Activated CD4-positive, alpha-beta T cell treated with anti-CD3 and anti-CD28 coated beads for 1 hour (primary cell): Measurements from ENCODE around the gene CDK11A.
A peak's percentile ranks its signal among the peaks of the same experiment; 100 is the strongest.
"Not testable (repeated sequence)": the region's sequence is repeated elsewhere in the genome, so short reads cannot be mapped to it uniquely, and the experiment has no call there.

Source experiments
- DNase-seq: peaks from one replicate; pipeline ENCODE4 v3.0.0-alpha.2; 2020

The CDK11A gene

GRCh38 chr1:1715109-1715883 lies 8.9 kb downstream of the CDK11A start:
- DNase-seq: not testable (repeated sequence)

DNA sequence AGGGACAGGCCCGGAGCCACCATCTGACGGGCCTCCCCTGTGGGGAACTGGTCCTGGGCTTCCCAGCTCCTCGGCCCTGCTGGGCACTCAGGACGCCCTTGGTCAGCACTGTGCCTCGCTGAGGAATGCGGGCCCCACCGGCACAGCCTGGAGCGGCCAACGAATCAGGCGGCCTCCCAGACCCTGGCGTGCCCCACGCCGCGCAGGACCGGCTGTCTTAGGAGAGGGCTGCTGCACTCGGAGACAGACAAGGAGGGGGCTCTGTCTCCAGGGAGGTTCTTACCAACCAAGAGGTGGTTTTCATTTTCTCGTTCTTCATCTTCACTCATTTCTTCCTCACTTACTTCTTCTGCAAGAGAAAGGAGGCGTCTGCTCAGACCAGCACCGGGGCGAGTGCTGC lies 16.3 kb downstream of the CDK11A start:
- DNase-seq: not testable (repeated sequence)

DNA sequence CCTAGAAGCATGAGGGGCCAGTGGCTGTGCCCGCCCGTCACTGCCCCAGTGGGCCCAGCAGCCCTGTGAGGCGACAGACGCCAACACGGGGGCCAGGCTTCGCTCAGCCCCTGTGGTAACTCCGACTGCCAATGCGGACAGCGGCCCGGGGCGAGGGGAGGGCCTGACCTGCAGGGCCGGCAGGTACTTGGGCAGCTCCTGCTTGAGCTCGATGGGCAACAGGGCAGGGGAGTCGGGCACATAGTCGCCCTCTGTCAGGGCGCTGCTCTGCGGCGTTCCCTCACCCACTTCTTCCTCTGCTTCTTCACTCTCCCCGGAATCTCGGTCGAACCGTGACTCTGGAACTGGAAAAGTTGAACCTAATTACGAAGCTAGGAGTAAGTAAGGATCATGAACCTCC lies 16.9 kb downstream of the CDK11A start:
- DNase-seq: not testable (repeated sequence)

DNA sequence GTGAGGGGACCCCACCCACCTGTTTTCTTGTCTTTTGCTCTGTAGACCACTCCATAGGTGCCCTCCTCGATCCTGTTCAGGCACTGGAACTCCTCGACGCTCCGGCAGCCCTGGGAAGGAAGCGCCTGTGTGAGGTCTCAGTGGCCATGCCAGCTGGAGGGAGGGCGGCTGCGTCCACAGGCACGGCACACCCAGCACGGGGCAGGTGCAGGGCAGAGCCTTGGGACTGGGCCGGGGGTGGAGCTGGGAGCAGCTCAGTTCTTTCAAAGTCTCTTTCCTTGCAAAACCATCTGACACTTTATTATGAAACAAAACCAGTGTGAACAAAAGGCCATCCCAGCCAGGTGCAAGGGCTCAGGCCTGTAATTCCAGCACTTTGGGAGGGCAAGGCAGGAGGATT lies 18.5 kb downstream of the CDK11A start:
- not testable (repeated sequence) for DNase-seq

DNA sequence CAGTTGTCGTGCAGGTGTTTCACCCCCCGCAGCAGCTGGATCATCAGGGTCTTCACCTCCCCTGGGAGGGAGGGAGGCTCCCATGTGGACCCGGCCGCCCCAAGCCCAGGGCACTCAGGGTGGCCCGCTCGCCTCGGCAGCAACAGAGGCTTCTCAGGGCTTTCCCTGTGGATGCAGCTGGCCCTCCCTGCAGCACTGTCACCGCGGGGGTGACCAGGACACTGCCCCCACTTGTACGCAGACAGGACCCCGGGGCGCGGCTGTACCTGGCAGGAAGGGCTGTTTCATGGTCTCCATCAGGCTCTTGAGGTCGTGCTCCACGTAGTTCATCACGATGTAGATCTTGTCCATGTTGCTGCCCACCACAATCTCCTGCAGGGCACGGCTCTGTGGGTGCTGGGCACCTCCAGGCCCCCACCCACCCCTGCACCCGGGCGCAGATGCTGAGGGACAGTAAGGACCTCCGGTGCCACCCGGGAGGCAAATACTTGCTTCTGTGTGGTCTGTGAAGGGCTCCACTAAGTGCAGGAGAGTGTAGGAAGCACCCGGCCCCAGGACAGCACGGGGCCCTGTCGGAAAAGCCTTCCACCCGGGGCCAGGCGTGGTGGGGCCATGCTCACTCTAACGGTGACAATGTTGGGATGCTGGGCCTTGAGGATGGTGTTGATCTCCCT lies 19.7 kb downstream of the CDK11A start:
- not testable (repeated sequence) for DNase-seq

DNA sequence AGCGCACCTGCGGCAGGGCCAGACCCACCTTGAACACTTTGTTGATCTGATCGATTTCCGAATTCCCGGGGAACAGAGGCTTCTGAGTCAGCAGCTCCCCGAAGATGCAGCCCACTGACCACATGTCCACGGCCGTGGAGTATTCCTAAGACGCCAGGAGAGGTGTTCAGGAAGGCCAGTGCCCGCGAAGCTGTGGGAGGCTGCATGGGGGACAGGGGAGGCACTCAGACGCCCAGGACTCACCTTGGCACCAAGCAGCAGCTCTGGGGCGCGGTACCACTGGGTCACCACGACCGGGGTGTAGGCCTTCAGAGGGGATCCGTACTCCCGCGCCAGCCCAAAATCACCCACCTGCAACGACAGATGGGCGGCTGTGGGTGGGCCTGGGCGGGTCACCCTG lies 20.4 kb downstream of the CDK11A start:
- no peak for DNase-seq

- DNase-seq: not testable (repeated sequence)
These were observed 21.7 kb downstream of the CDK11A start for GRCh38 chr1:1702506-1702905.

DNA sequence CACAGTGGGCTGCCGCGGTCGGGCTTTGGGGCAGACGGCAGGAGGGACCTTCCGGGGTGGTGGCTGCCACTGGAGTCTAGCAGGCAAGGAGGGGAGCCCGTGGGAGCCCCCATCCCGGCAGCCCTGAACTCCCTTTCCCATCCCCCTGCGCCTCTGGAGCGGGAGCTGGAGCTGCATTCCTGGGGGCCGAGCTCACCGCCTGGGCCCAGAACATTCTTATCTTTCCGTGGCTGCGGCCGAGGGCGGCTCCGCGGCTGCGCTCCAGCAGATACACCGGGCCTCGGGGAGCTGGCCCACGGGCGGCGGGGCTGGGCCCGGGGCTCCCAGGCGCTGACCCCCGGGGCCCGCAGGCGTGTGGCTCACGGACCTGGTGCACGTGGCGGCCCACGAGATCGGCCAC lies 23.6 kb downstream of the CDK11A start:
- DNase-seq: not testable (repeated sequence)

DNA sequence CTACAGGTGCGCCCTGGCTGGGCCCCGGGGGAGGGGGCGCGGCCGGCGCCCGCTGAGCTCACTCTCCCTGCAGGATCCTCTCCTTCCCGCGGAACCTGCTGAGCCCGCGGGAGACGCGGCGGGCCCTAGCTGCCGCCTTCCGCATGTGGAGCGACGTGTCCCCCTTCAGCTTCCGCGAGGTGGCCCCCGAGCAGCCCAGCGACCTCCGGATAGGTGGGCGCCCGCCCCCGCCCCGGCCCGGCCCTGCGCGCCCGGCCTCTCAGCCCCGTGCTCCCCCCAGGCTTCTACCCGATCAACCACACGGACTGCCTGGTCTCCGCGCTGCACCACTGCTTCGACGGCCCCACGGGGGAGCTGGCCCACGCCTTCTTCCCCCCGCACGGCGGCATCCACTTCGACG lies 24.1 kb downstream of the CDK11A start:
- not testable (repeated sequence) for DNase-seq

DNA sequence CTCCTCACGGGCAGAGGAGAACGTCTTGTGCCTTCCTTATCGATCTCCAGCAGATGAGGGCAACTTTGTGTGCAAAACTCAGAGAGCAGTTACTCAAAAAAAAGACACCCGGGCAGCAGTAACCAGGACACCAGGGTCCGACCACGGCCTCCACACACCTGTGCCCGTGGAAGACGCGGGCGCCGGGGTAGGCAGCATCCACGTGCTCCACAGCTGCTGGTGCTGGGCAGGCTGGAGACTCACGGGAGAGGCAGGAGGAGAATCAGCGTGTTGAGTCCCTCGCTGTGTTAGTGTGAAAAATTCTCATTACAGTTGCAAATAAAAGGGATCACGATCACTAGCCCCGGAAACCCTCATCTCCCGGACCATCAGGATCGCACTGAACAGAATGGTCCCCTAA lies 25.1 kb downstream of the CDK11A start:
- DNase-seq: not testable (repeated sequence)

- not testable (repeated sequence) for DNase-seq
These were observed 26.6 kb downstream of the CDK11A start for GRCh38 chr1:1697358-1698183.

DNA sequence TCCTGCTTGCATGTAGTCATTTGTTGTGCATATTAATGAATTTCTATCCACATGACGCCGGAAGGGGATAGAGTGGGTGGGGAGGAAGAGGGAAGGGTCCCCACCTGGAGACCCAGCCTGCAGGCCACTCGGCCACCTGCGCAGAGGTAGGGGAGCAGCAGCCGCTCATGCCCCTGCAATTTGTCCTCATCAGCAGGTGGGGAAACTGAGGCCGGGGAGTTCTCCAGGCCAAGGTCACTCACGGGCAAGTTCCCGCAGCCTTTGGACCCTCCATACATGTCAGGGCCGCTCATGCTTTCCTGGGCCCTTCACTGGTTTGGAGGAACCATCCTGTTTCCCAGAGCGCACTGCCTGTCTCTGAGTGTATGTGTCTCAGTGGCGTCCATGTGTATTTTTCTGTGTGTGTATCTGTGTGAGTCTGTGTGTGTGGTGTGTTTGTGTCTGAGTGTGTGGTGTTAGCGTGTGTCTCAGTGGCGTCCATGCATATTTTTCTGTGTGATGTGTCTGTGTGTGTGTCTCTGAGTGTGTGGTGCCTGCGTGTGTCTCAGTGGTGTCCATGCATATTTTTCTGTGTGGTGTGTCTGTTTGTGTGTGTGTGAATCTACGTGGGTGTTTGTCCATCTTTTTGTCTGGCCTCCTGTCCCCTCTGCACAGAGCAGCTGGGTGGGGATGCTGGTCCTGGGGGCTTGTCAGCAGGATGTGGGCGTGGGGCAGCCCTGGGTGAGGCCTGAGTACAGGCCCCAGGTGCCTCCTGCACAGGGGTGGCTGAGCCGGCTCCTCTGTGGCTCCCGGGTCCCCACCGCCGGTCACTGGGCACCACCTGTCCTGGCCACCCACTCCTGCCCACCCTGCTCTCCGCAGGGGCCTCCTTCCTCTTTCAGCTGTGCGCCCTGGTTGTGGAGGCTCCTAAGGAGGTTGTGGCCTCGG lies 27.5 kb downstream of the CDK11A start:
- not testable (repeated sequence) for DNase-seq

- DNase-seq: peak; percentile 92
These were observed 31.2 kb downstream of the CDK11A start, which contains the start of gene SLC35E2B for GRCh38 chr1:1692714-1693647. Gene SLC35E2B (minus strand): TSS chr1:1692795. CDS start chr1:1676699, 16,096 bp downstream.

- DNase-seq: peak; percentile 75
These were observed 31.8 kb downstream of the CDK11A start for GRCh38 chr1:1692324-1692713.

GRCh38 chr1:1691443-1691842 lies 32.7 kb downstream of the CDK11A start:
- DNase-seq: not testable (repeated sequence)

- not testable (repeated sequence) for DNase-seq
These were observed 34.6 kb downstream of the CDK11A start for GRCh38 chr1:1689526-1689925.

- DNase-seq: no peak
These were observed 36.3 kb downstream of the CDK11A start for GRCh38 chr1:1687846-1688245.

DNA sequence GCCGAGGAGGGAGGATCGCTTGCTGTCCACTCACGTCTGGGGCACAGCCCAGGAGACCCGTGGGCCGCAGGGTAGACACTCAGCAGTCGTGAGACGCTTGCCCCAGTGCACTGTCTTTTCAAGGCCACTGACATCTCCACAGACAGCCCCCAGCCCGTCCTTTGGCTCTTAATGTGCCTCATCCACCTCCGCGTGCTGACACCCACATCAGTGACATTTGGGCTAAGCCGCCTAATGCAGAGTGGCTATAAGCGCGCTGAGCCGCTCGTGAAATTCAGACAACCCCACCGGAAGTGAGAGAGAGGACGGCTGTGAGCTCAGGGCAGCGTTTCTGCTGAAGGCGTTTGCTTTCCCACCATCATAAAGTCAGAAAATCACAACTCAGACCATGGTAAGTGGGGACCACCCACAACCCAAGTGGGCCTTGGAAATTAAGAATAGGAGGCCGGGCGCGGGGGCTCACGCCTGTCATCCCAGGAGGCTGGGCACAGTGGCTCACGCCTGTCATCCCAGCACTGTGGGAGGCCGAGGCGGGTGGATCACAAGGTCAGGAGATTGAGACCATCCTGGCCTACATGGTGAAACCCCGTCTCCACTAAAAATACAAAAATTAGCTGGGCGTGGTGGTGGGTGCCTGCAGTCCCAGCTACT lies 40.0 kb downstream of the CDK11A start:
- no peak for DNase-seq

DNA sequence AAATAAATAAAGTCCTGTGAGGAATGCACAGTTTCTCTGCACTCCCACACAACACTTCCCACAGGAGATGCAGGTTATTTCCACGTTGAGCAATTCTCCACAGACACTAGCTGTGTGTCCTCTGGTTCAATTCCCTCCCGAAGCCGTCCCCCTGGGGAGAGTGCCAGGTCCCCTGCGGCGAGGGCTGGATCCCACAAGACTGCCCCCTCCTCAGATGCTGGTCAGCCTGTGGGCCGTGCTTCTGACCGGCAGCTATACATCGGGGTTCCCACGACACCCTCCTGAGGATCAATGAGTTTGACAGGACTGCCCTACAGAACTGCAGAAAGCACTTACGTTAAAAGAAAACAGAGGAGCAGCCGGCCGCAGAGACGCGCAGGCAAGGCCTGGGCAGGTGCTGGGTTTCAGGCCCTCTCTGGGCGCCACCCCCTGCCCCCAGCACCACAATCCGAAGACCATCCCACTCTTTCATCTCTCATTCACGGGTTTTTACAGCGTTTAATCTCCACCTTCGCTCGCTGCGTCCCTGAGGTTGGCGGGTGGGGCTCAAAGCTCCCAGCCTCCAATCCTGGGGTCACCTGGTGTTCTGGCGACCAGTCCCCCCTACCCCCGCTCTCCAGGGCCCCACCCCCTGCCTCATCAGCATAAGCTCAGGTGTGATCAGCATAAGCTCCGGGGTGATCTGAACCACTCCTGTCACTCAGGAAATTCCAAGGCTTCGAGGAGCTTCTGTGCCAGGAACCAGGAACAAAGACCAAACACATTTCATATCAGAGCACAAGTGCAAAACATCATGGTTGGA lies 40.9 kb downstream of the CDK11A start:
- DNase-seq: no peak

GRCh38 chr1:1680912-1681273 lies 43.3 kb downstream of the CDK11A start:
- DNase-seq: no peak
